ENCODE data around the gene CKB.
A peak's percentile ranks its signal among the peaks of the same experiment; 100 is the strongest.

The CKB gene

GRCh38 chr14:103531421-103532215 lies 9.0 kb upstream of the CKB start:
- no peak for TF ChIP-seq CTCF (IDR thresholded peaks at IDR 0.05; ENCODE audit: insufficient read depth, low read length, missing control alignments)
- DNase-seq (ENCODE audit: low read depth, low spot score) = no peak
- CTCF ChIA-PET = interaction anchor here (1.8 to 7.3 kb wide), 3 partner anchors 12 to 22 kb away, joined by 6 to 89 read pairs (median 75); no protein-coding TSS in a partner anchor
- POLR2A ChIA-PET = interaction anchor here (0.6 to 1.9 kb wide), 2 partner anchors 9 to 76 kb away, joined by 4 to 6 read pairs; no protein-coding TSS in a partner anchor
- H3K4me3 ChIP-seq (ENCODE audit: low read depth, low read length) = no peak overlapping the region

GRCh38 chr14:103530831-103531230 lies 8.2 kb upstream of the CKB start:
- ChIA-PET CTCF (interaction anchor here (1.0 to 7.3 kb wide), 4 partner anchors 12 to 23 kb away, joined by 3 to 89 read pairs (median 40); no protein-coding TSS in a partner anchor), POLR2A (interaction anchor here (1.9 kb wide), 1 partner anchor 10 kb away, joined by 6 read pairs; no protein-coding TSS in a partner anchor)

GRCh38 chr14:103530390-103530789 lies 7.8 kb upstream of the CKB start:
- ChIA-PET CTCF (interaction anchor here (1.0 to 7.3 kb wide), 5 partner anchors 10 to 23 kb away, joined by 3 to 89 read pairs (median 10); no protein-coding TSS in a partner anchor), POLR2A (interaction anchor here (1.9 kb wide), 1 partner anchor 10 kb away, joined by 6 read pairs; no protein-coding TSS in a partner anchor)
- no peak for DNase-seq (ENCODE audit: low read depth, low spot score)
- H3K4me3 ChIP-seq (ENCODE audit: low read depth, low read length) = peak overlapping the region; percentile 93
- TF ChIP-seq CTCF (IDR thresholded peaks at IDR 0.05; ENCODE audit: insufficient read depth, low read length, missing control alignments) = no peak

More at GRCh38 chr14:103530831-103531230, 8.2 kb upstream of the CKB start:
- H3K4me3 ChIP-seq (ENCODE audit: low read depth, low read length) = peak overlapping the region; percentile 93; the same call in 1 of the 2 replicates
- no peak for DNase-seq (ENCODE audit: low read depth, low spot score)
- TF ChIP-seq CTCF (IDR thresholded peaks at IDR 0.05; ENCODE audit: insufficient read depth, low read length, missing control alignments) = no peak

DNA sequence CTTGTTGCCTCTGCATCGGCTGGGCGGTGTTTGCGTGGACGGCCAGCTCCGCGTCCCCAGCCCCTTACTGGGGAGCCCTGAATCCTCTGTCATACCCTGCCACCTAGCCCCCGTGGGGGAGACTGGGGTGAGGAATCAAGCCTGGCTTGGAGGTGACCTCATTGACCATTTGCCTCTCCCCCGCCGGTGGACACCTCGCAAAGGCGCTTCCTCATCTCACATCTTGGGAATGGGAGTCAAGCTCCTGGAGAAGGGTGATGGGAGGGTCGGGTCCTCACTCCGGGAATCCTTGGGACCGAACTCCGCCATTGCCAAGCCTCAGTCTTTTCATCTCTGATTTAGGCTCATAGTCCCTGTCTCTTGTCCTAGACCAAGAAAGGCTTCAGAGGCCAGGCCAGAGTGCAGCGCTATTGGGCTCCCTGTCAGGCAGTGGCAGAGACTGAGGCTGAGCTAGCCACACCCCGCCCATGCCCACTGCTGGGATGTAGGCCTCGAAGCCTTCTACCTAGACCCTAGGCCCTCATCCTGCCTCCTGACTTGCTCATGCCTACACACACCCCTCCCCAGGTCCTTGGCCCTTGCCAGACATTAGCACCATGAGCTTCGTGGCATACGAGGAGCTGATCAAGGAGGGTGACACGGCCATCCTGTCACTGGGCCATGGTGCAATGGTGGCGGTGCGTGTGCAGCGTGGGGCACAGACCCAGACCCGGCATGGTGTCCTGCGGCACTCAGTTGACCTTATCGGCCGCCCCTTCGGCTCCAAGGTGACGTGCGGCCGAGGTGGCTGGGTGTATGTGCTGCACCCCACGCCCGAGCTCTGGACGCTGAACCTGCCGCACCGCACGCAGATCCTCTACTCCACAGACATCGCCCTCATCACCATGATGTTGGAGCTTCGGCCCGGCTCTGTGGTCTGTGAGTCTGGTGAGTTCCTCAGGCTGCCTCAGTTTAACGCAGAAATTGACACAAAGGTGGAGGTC lies 7.0 kb upstream of the CKB start:
- no peak for DNase-seq (ENCODE audit: low read depth, low spot score)
- TF ChIP-seq CTCF (IDR thresholded peaks at IDR 0.05; ENCODE audit: insufficient read depth, low read length, missing control alignments) = no peak
- POLR2A ChIA-PET = interaction anchor here (1.0 to 3.1 kb wide), 3 partner anchors 11 kb away, joined by 4 to 20 read pairs (median 6); no protein-coding TSS in a partner anchor
- CTCF ChIA-PET = interaction anchor here (1.0 to 7.3 kb wide), 6 partner anchors 10 to 30 kb away, joined by 3 to 89 read pairs (median 14); no protein-coding TSS in a partner anchor
- H3K4me3 ChIP-seq (ENCODE audit: low read depth, low read length) = peak overlapping the region; percentile 93

DNA sequence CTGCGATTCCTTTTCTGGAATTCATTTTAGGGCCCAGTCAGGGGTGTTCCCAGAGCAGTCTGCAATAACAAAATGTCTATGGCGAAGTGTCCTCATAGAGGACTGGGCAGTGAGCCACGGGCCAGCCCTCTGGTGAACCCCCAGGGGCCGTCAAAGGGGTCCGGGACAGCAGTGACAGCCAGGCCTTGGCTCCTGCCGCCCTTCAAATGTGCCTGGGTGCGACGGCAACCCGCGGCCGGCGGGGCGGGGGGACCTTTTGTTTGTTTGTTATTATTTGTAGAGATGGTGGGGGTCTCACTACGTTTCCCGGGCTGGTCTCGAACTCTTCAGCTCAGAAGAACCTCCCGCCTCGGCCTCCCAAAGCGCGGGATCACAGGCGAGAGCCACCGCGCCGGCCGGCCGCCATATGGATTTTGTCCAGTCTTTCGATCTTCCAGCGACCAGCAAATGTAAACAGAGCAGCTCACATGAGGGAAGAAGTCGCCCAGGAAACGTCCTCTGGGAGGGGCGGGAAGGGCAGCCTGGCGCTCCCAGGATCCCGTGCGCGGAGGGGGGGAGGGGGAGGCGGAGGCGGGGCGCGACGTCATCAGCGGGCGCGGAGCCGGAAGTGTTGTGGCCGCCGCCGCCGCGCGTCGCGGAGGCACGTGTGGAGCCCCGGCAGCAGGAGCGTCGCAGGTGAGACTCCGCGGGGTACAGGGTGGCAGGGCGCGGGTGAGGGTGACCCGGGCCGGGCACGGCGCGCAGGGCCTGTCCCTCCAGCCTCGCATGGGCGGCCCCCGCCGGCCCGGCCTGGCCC lies 6.2 kb upstream of the CKB start, which contains the start of gene TRMT61A:
TRMT61A (plus strand) TSS at position 610 of the 796 bp plus-strand sequence. CDS start 783 bp downstream, outside the sequence.
- H3K4me3 ChIP-seq (ENCODE audit: low read depth, low read length) = peak within 1 kb of the TSS; percentile 93
- ChIA-PET POLR2A (interaction anchor here (0.9 to 3.1 kb wide), 3 partner anchors 10 to 19 kb away, joined by 3 to 20 read pairs (median 4); no protein-coding TSS in a partner anchor), CTCF (interaction anchor here (0.9 to 7.3 kb wide), 8 partner anchors 10 to 37 kb away, joined by 3 to 89 read pairs (median 8); no protein-coding TSS in a partner anchor)
- no peak for TF ChIP-seq CTCF (IDR thresholded peaks at IDR 0.05; ENCODE audit: insufficient read depth, low read length, missing control alignments)
- no peak for DNase-seq (ENCODE audit: low read depth, low spot score)

All from AG04449 (cell line).